ENCODE measurements around the gene NCOR1. TPM values are rescaled to one million over a fixed set of nuclear protein-coding genes. Genes with fewer than 3 reads are reported as not detected.
"Not testable (repeated sequence)": the region's sequence is repeated elsewhere in the genome, so short reads cannot be mapped to it uniquely, and the experiment has no call there.

Gene NCOR1
- total RNA-seq, 1 experiment from 2014 or later: 127 TPM

DNA sequence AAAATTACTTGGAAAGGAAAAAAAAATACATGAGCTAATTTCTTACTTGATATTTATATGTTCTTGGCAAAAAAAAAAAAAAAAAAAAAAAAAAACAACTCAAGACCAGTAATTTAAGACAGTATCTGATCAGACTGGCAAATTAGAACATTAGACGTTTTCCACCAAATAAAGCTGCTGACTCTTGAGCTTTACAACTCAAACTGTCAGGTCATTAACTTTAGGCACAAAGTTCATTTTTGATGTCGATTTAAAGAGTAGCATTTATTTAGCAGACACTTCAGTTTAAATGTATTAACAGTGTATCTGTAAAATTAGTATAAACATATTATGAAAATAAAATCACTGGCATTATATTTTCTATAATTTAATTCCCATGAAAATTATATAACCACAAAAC lies 66.7 kb downstream of the NCOR1 start:
- no peak for TF ChIP-seq EZH2 (IDR thresholded peaks at IDR 0.05; ENCODE audit: low read length, unreplicated experiment)
- TF ChIP-seq EZH2phosphoT487 (IDR thresholded peaks at IDR 0.05; ENCODE audit: borderline replicate concordance, low read length): no peak
- TF ChIP-seq, protein P1, sequence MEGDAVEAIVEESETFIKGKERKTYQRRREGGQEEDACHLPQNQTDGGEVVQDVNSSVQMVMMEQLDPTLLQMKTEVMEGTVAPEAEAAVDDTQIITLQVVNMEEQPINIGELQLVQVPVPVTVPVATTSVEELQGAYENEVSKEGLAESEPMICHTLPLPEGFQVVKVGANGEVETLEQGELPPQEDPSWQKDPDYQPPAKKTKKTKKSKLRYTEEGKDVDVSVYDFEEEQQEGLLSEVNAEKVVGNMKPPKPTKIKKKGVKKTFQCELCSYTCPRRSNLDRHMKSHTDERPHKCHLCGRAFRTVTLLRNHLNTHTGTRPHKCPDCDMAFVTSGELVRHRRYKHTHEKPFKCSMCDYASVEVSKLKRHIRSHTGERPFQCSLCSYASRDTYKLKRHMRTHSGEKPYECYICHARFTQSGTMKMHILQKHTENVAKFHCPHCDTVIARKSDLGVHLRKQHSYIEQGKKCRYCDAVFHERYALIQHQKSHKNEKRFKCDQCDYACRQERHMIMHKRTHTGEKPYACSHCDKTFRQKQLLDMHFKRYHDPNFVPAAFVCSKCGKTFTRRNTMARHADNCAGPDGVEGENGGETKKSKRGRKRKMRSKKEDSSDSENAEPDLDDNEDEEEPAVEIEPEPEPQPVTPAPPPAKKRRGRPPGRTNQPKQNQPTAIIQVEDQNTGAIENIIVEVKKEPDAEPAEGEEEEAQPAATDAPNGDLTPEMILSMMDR (conservative IDR thresholded peaks at IDR 0.05; ENCODE audit: low read depth, low read length): no peak
- POLR2A ChIA-PET (ENCODE audit: unreplicated experiment): no interaction called here

GRCh38 chr17:16145319-16145890 lies 69.9 kb downstream of the NCOR1 start:
- POLR2A ChIA-PET (ENCODE audit: unreplicated experiment); H3K4me3 ChIP-seq (ENCODE audit: low read length); H4K20me1 ChIP-seq (ENCODE audit: low read length); DNase-seq; ATAC-seq; H3K9ac ChIP-seq (ENCODE audit: low read length); CTCF ChIA-PET; H3K9me2 ChIP-seq (replicated peaks; ENCODE audit: low read length); H3K79me2 ChIP-seq (ENCODE audit: low read length); BruUV-seq (replicated peaks); H3K4me1 ChIP-seq (ENCODE audit: insufficient read depth, low read length); H2AFZ ChIP-seq (ENCODE audit: low read length); intact Hi-C loops (cut with micrococcal nuclease); H3F3A ChIP-seq (ENCODE audit: low read length, unreplicated experiment); H3K27me3 ChIP-seq (ENCODE audit: low read length); H3K27ac ChIP-seq (ENCODE audit: low read length); H3K4me2 ChIP-seq (ENCODE audit: low read length); H3K9me3 ChIP-seq (ENCODE audit: low read length): not testable (repeated sequence)
- H3K36me3 ChIP-seq (ENCODE audit: low read depth, low read length): peaks cover 36% of the 10 kb centered on the region

More for the DNA sequence above, 66.7 kb downstream of the NCOR1 start:
- no peaks in the 10 kb centered on the region for H3K27me3 ChIP-seq (ENCODE audit: low read length)
- H3K9me3 ChIP-seq (ENCODE audit: low read length): no peaks in the 10 kb centered on the region
- H3K79me2 ChIP-seq (ENCODE audit: low read length): no peaks in the 10 kb centered on the region
- H3F3A ChIP-seq (ENCODE audit: low read length, unreplicated experiment): no peaks in the 10 kb centered on the region
- peaks cover 33% of the 10 kb centered on the region for H3K36me3 ChIP-seq (ENCODE audit: low read depth, low read length)
- ATAC-seq (no peak), DNase-seq (no peak)
- BruUV-seq (replicated peaks): no TSS peak
- no peaks in the 10 kb centered on the region for H4K20me1 ChIP-seq (ENCODE audit: low read length)
- CTCF ChIA-PET: no interaction called here
- intact Hi-C loops (cut with micrococcal nuclease): no loop called here
- H3K27ac ChIP-seq (ENCODE audit: low read length): no peak overlapping the region
- no peak overlapping the region for H3K4me3 ChIP-seq (ENCODE audit: low read length)
- peaks cover 12% of the 10 kb centered on the region for H3K4me1 ChIP-seq (ENCODE audit: insufficient read depth, low read length)
- H3K9ac ChIP-seq (ENCODE audit: low read length): no peak overlapping the region
- H3K9me2 ChIP-seq (replicated peaks; ENCODE audit: low read length): no peaks in the 10 kb centered on the region
- no peak overlapping the region for H2AFZ ChIP-seq (ENCODE audit: low read length)
- no peak overlapping the region for H3K4me2 ChIP-seq (ENCODE audit: low read length)

DNA sequence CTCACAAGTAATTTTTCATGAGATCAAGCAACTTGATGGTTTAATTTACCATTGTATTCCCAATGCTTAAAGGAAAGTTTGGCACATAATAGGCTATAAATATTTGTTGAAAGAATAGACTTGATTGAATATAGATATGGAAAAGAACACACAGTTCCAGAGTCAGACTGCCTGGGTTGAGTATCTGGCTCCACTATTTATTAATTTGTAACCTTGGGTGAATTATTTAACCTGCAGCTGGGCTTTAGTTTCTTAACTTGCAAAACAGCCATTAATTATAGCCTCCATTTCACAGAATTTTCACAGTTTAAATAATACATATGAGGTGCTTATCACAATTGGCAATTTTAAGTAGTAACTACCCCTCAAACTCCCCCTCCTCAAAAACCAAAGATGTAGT lies 73.6 kb downstream of the NCOR1 start:
- ATAC-seq: no peak
- H3K27ac ChIP-seq (ENCODE audit: low read length): no peak overlapping the region
- no peaks in the 10 kb centered on the region for H4K20me1 ChIP-seq (ENCODE audit: low read length)
- H3F3A ChIP-seq (ENCODE audit: low read length, unreplicated experiment): no peaks in the 10 kb centered on the region
- BruUV-seq (replicated peaks): no TSS peak
- H3K4me1 ChIP-seq (ENCODE audit: insufficient read depth, low read length): no peaks in the 10 kb centered on the region
- no peak overlapping the region for H3K4me2 ChIP-seq (ENCODE audit: low read length)
- peaks cover 30% of the 10 kb centered on the region; the same call in 1 of the 2 replicates for H3K36me3 ChIP-seq (ENCODE audit: low read depth, low read length)
- ChIA-PET POLR2A (ENCODE audit: unreplicated experiment) (no interaction called here), CTCF (no interaction called here)
- no peaks in the 10 kb centered on the region for H3K79me2 ChIP-seq (ENCODE audit: low read length)
- no peaks in the 10 kb centered on the region for H3K9me2 ChIP-seq (replicated peaks; ENCODE audit: low read length)
- intact Hi-C loops (cut with micrococcal nuclease): no loop called here
- H3K4me3 ChIP-seq (ENCODE audit: low read length): no peak overlapping the region
- no peak for DNase-seq
- H3K9ac ChIP-seq (ENCODE audit: low read length): no peak overlapping the region
- TF ChIP-seq EZH2phosphoT487 (IDR thresholded peaks at IDR 0.05; ENCODE audit: borderline replicate concordance, low read length): no peak
- no peak for TF ChIP-seq EZH2 (IDR thresholded peaks at IDR 0.05; ENCODE audit: low read length, unreplicated experiment)
- TF ChIP-seq, protein P1 (conservative IDR thresholded peaks at IDR 0.05; ENCODE audit: low read depth, low read length): no peak
- H2AFZ ChIP-seq (ENCODE audit: low read length): no peak overlapping the region
- no peaks in the 10 kb centered on the region for H3K27me3 ChIP-seq (ENCODE audit: low read length)
- no peaks in the 10 kb centered on the region for H3K9me3 ChIP-seq (ENCODE audit: low read length)

Measured in PC-3 (cell line).